Measurements from ENCODE around the gene ADRA1B. TPM values are rescaled to one million over a fixed set of nuclear protein-coding genes. Genes with fewer than 3 reads are reported as not detected.

The ADRA1B gene
- total and polyA plus RNA-seq, 2 of the 8 experiments (the other 6 are each of a cell fraction or from before 2014, with no cell fraction given), result not detected

DNA sequence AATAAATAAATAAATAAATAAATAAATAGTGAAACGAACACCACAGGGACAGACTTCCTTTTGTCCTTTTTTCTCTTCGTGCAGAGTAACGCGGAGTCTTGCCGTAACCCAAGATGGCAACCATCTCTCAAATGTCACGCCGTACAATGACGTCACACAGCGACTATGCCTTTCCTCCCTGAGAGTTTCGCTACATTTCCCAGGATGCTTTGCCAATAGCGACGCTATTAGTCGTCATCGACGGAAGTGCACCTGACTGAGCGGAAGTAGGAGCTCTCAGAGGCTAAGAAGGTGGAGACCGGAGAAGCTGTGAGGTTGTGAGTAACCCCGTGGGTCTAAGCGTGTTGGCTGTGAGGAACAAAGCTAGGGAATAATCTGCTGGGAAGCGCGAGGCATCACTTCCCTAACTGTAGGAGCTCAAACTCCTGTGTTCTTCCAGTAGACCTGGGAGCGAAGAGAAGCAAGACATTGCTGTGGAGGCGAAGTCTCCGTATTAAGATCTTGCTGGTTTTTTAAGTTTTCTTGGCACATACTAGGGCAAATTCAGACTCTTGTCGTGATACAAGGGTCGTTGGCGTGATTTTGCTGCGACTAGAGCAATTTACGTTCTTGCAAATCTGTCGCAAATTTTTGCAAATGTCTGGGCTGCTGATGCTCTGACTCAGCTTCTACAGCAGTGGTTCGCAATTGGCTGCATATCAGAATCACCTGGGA is 92.8 kb downstream of the ADRA1B start, which contains the start of gene TTC1 (continued):
- TF ChIP-seq, protein P1, sequence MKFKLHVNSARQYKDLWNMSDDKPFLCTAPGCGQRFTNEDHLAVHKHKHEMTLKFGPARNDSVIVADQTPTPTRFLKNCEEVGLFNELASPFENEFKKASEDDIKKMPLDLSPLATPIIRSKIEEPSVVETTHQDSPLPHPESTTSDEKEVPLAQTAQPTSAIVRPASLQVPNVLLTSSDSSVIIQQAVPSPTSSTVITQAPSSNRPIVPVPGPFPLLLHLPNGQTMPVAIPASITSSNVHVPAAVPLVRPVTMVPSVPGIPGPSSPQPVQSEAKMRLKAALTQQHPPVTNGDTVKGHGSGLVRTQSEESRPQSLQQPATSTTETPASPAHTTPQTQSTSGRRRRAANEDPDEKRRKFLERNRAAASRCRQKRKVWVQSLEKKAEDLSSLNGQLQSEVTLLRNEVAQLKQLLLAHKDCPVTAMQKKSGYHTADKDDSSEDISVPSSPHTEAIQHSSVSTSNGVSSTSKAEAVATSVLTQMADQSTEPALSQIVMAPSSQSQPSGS (IDR thresholded peaks at IDR 0.05; ENCODE audit: low read length), result peak; percentile 90
- no peak for TF ChIP-seq CEBPB (IDR thresholded peaks at IDR 0.05; ENCODE audit: low read depth, low read length)
- no peak for TF ChIP-seq RAD21 (IDR thresholded peaks at IDR 0.05 in 1 of 2, conservative IDR thresholded peaks at IDR 0.05 in 1 of 2; ENCODE audit: low read depth in 2 of 2, low read length in 2 of 2)
- peak; percentile 77; the same call in 1 of the 2 replicates for TF ChIP-seq JUN (IDR thresholded peaks at IDR 0.05; ENCODE audit: low read depth, low read length)
- no peak for TF ChIP-seq SP2 (IDR thresholded peaks at IDR 0.05; ENCODE audit: low read length)
- TF ChIP-seq POU5F1 (IDR thresholded peaks at IDR 0.05; ENCODE audit: low read depth, low read length), result no peak
- TF ChIP-seq PHF8 (conservative IDR thresholded peaks at IDR 0.05; ENCODE audit: low read depth, low read length), result peak; percentile 91
- no peak for TF ChIP-seq SIN3A (conservative IDR thresholded peaks at IDR 0.05 in 1 of 2, IDR thresholded peaks at IDR 0.05 in 1 of 2; ENCODE audit: low read depth in 1 of 2, low read length in 2 of 2)
- TF ChIP-seq JUND (IDR thresholded peaks at IDR 0.05; ENCODE audit: low read length), result peak; percentile 95
- TF ChIP-seq MAFK (IDR thresholded peaks at IDR 0.05; ENCODE audit: low read depth, low read length), result no peak
- peak; percentile 9; the same call in 1 of the 2 replicates for TF ChIP-seq SP1 (IDR thresholded peaks at IDR 0.05; ENCODE audit: low read depth, low read length)
- TF ChIP-seq KDM5A (IDR thresholded peaks at IDR 0.05; ENCODE audit: low read length), result peak; percentile 75; the same call in 1 of the 2 replicates
- peak; percentile 72 for TF ChIP-seq SAP30 (IDR thresholded peaks at IDR 0.05; ENCODE audit: insufficient read depth, insufficient replicate concordance, low read length)
- no peak for TF ChIP-seq EZH2 (IDR thresholded peaks at IDR 0.05; ENCODE audit: low read depth, low read length, severe bottlenecking)
- TF ChIP-seq SIRT6 (IDR thresholded peaks at IDR 0.05; ENCODE audit: low read length), result no peak
- no peak for TF ChIP-seq CHD2 (IDR thresholded peaks at IDR 0.05; ENCODE audit: low read length)
- TF ChIP-seq TBP (IDR thresholded peaks at IDR 0.05; ENCODE audit: low read depth, low read length), result peak; percentile 80
